ENCODE data around the gene SRGAP3. TPM values are rescaled to one million over a fixed set of nuclear protein-coding genes. Genes with fewer than 3 reads are reported as not detected.

The SRGAP3 gene
- total and polyA plus RNA-seq, 4 donors: 1.2 to 32.8 (median 7.3) TPM

DNA sequence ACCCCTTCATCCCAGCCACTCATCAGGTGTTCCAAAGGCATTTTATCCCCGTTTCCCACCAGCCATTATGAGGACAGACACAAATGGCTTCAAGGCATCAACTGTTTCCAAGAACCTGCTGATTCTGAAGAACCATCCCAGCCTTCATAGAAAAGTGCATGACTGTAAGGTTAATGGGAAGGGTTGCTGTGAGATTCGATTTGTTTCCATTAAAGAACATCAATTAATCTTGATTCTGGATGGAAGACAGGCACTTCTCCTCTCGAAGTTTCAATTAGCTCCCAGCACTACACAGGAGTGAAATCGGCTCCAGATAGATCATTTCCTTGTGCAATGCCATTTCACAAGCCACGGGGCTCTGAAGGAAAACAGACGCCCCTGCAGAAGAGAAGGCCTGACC is 25.8 kb downstream of the SRGAP3 start:
- no peak overlapping the region for H3K27ac ChIP-seq (ENCODE audit: low read depth in 1 of 2, low read length in 1 of 2)
- no peak overlapping the region for H3K4me3 ChIP-seq
- H3K9me3 ChIP-seq (ENCODE audit: control insufficient read depth in 4 of 4, insufficient read depth in 3 of 4, low read length in 3 of 4): peaks cover 0 to 2% (median 0%) of the 10 kb centered on the region in 4 donors
- no peak for TF ChIP-seq CTCF (IDR thresholded peaks at IDR 0.05; ENCODE audit: control extremely low read depth, extremely low read depth)
- peaks cover 0 to 5% (median 0%) of the 10 kb centered on the region in 4 donors for H3K36me3 ChIP-seq (ENCODE audit: control insufficient read depth in 4 of 4, insufficient read depth in 4 of 4, low read length in 4 of 4)
- H3K4me1 ChIP-seq (ENCODE audit: control insufficient read depth in 5 of 5, insufficient read depth in 5 of 5, low read length in 5 of 5): peaks cover 0 to 33% (median 3%) of the 10 kb centered on the region in 5 donors
- ATAC-seq (ENCODE audit: insufficient read depth, low FRiP score): no peak
- 70 to 71% methylated on average over 6 of the region's 6 CpGs for WGBS, 2 donors
- no peaks in the 10 kb centered on the region for H3K27me3 ChIP-seq (ENCODE audit: control insufficient read depth in 3 of 3, insufficient read depth in 3 of 3, low read length in 2 of 3)
- no peak overlapping the region for H3K9ac ChIP-seq (ENCODE audit: insufficient read depth in 1 of 2, low read length in 2 of 2)
- no peak for DNase-seq

DNA sequence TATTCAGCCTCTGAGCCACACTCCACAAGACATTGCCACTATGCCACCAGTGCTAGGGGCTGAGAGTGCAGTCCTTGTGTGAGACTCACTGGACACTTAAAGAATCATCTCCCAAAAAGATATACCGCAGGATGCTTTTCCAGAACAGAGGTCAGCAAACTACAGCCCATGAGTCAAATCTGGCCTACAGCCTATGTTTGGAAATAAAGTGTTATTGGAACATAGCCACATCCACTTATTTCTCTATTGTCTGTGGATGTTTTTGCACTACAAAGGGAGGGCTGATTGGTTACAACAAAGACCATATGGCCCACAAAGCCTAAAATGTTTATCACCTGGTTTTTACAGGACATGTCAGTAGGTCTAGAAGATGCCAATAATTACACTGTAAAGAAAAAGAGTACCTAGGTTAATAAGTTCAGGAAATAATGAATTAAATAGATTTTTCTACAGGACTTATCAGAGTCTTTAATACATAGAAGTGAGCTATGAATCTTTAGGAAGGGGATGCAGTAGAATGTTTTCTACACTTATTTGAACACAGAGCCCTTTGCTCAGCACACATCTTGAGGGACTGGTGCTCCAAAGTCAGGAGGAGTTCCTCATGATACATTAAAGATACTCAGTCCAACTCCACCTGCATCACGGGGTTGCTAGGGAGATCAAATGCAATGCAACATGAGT is 26.3 kb downstream of the SRGAP3 start:
- Histone ChIP-seq H3K4me1 (ENCODE audit: control insufficient read depth in 5 of 5, insufficient read depth in 5 of 5, low read length in 5 of 5) (peaks cover 0 to 32% (median 3%) of the 10 kb centered on the region in 5 donors), H3K9ac (ENCODE audit: insufficient read depth in 1 of 2, low read length in 2 of 2) (no peak overlapping the region), H3K9me3 (ENCODE audit: control insufficient read depth in 4 of 4, insufficient read depth in 3 of 4, low read length in 3 of 4) (peaks cover 0 to 2% (median 0%) of the 10 kb centered on the region in 4 donors), H3K36me3 (ENCODE audit: control insufficient read depth in 4 of 4, insufficient read depth in 4 of 4, low read length in 4 of 4) (peaks cover 0 to 5% (median 0%) of the 10 kb centered on the region in 4 donors), H3K27me3 (ENCODE audit: control insufficient read depth in 3 of 3, insufficient read depth in 3 of 3, low read length in 2 of 3) (no peaks in the 10 kb centered on the region), H3K4me3 (no peak overlapping the region), H3K27ac (ENCODE audit: low read depth in 1 of 2, low read length in 1 of 2) (no peak overlapping the region)
- no peak for ATAC-seq (ENCODE audit: insufficient read depth, low FRiP score)
- DNase-seq: peak in 2 of 3 donors; percentile 67 to 77
- no peak for TF ChIP-seq CTCF (IDR thresholded peaks at IDR 0.05; ENCODE audit: control extremely low read depth, extremely low read depth)
- 84 to 92% methylated on average over 2 of the region's 2 CpGs for WGBS, 2 donors

DNA sequence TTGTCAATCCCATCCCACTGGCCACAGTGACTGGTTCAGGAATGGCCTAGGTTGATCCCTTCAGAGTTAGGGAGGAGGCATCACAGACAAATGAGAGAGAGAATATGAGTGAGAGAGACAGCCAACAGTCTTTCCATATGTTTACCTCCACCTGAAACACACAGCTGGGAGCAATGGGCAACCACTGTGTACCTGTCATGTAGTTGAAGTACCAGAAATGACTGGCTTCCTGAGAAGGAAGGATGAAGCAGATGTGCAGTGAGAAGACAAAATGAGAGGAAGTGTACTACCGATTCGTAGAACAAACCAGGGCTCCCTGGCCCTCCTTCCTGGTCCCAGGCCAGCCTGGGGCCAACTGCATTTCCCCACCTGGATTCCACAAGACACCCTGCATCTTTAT is 27.4 kb downstream of the SRGAP3 start:
- peaks cover 0 to 5% (median 0%) of the 10 kb centered on the region in 4 donors for H3K36me3 ChIP-seq (ENCODE audit: control insufficient read depth in 4 of 4, insufficient read depth in 4 of 4, low read length in 4 of 4)
- H3K9me3 ChIP-seq (ENCODE audit: control insufficient read depth in 4 of 4, insufficient read depth in 3 of 4, low read length in 3 of 4): peaks cover 0 to 2% (median 0%) of the 10 kb centered on the region in 4 donors
- ATAC-seq (ENCODE audit: insufficient read depth, low FRiP score) (no peak), DNase-seq (no peak)
- peaks cover 0 to 37% (median 3%) of the 10 kb centered on the region in 5 donors for H3K4me1 ChIP-seq (ENCODE audit: control insufficient read depth in 5 of 5, insufficient read depth in 5 of 5, low read length in 5 of 5)
- 40 to 51% methylated on average over 2 of the region's 2 CpGs for WGBS, 2 donors
- H3K4me3 ChIP-seq: no peak overlapping the region
- H3K27ac ChIP-seq (ENCODE audit: low read depth in 1 of 2, low read length in 1 of 2): no peak overlapping the region
- H3K9ac ChIP-seq (ENCODE audit: insufficient read depth in 1 of 2, low read length in 2 of 2): no peak overlapping the region
- no peaks in the 10 kb centered on the region for H3K27me3 ChIP-seq (ENCODE audit: control insufficient read depth in 3 of 3, insufficient read depth in 3 of 3, low read length in 2 of 3)
- TF ChIP-seq CTCF (IDR thresholded peaks at IDR 0.05; ENCODE audit: control extremely low read depth, extremely low read depth): no peak

Data from lung (tissue), 12 donors.